ENCODE data around the gene S100A7. TPM values are rescaled to one million over a fixed set of nuclear protein-coding genes. Genes with fewer than 3 reads are reported as not detected.

S100A7 gene
- total and polyA plus RNA-seq, 4 donors: not detected

GRCh38 chr1:153431002-153431401, 29.4 kb downstream of the S100A7 start:
- 80% methylated on average over 17 of the region's 17 CpGs for WGBS
- H3K36me3 ChIP-seq (ENCODE audit: control insufficient read depth in 4 of 4, insufficient read depth in 3 of 4, low read depth in 1 of 4, low read length in 3 of 4): no peaks in the 10 kb centered on the region
- no peaks in the 10 kb centered on the region for H3K4me1 ChIP-seq (ENCODE audit: control insufficient read depth in 4 of 4, insufficient read depth in 4 of 4, low read length in 3 of 4)
- no peaks in the 10 kb centered on the region for H3K9me3 ChIP-seq (ENCODE audit: control insufficient read depth in 4 of 4, low read length in 3 of 4)
- peak; percentile 3 for DNase-seq (ENCODE audit: low spot score)
- no peak overlapping the region for H3K4me3 ChIP-seq (ENCODE audit: low read depth in 1 of 3, low read length in 3 of 3)
- H3K9ac ChIP-seq (ENCODE audit: low read depth in 1 of 2, low read length in 2 of 2): no peak overlapping the region
- TF ChIP-seq EGR1 (IDR thresholded peaks at IDR 0.05; ENCODE audit: low read depth in 2 of 2) (no peak), GABPA (IDR thresholded peaks at IDR 0.05 in 1 of 2, conservative IDR thresholded peaks at IDR 0.05 in 1 of 2) (no peak), FOXA2 (IDR thresholded peaks at IDR 0.05) (no peak), REST (IDR thresholded peaks at IDR 0.05) (no peak), ATF3 (IDR thresholded peaks at IDR 0.05) (no peak), YY1 (IDR thresholded peaks at IDR 0.05) (no peak), JUND (IDR thresholded peaks at IDR 0.05) (no peak), HNF4G (IDR thresholded peaks at IDR 0.05) (no peak), CTCF (IDR thresholded peaks at IDR 0.05; ENCODE audit: low read depth, low read length, missing input control) (no peak), MAX (IDR thresholded peaks at IDR 0.05) (no peak), RAD21 (IDR thresholded peaks at IDR 0.05) (no peak), TAF1 (conservative IDR thresholded peaks at IDR 0.05) (no peak), NR2F2 (IDR thresholded peaks at IDR 0.05) (no peak)
- peaks cover 0 to 6% (median 0%) of the 10 kb centered on the region in 4 donors for H3K27me3 ChIP-seq (ENCODE audit: control insufficient read depth in 4 of 4, insufficient read depth in 4 of 4, low read length in 3 of 4)
- no peak overlapping the region for H3K27ac ChIP-seq (ENCODE audit: low read depth in 1 of 2, low read length in 2 of 2)

- 84% methylated on average over 3 of the region's 3 CpGs for WGBS
- Histone ChIP-seq H3K27ac (ENCODE audit: low read depth in 1 of 2, low read length in 2 of 2) (no peak overlapping the region), H3K4me1 (ENCODE audit: control insufficient read depth in 4 of 4, insufficient read depth in 4 of 4, low read length in 3 of 4) (no peaks in the 10 kb centered on the region), H3K9me3 (ENCODE audit: control insufficient read depth in 4 of 4, low read length in 3 of 4) (no peaks in the 10 kb centered on the region), H3K36me3 (ENCODE audit: control insufficient read depth in 4 of 4, insufficient read depth in 3 of 4, low read depth in 1 of 4, low read length in 3 of 4) (no peaks in the 10 kb centered on the region), H3K27me3 (ENCODE audit: control insufficient read depth in 4 of 4, insufficient read depth in 4 of 4, low read length in 3 of 4) (peaks cover 0 to 6% (median 0%) of the 10 kb centered on the region in 4 donors), H3K9ac (ENCODE audit: low read depth in 1 of 2, low read length in 2 of 2) (no peak overlapping the region), H3K4me3 (ENCODE audit: low read depth in 1 of 3, low read length in 3 of 3) (no peak overlapping the region)
- no peak for DNase-seq (ENCODE audit: low spot score)
- no peak for TF ChIP-seq MAX (IDR thresholded peaks at IDR 0.05)
- TF ChIP-seq REST (IDR thresholded peaks at IDR 0.05): no peak
- no peak for TF ChIP-seq RXRA (IDR thresholded peaks at IDR 0.05)
- no peak for TF ChIP-seq ATF3 (IDR thresholded peaks at IDR 0.05)
- TF ChIP-seq CTCF (IDR thresholded peaks at IDR 0.05; ENCODE audit: low read depth, low read length, missing input control): no peak
- no peak for TF ChIP-seq NR2F2 (IDR thresholded peaks at IDR 0.05)
- TF ChIP-seq ZBTB33 (IDR thresholded peaks at IDR 0.05): no peak
- TF ChIP-seq HNF4A (conservative IDR thresholded peaks at IDR 0.05): no peak
- no peak for TF ChIP-seq YY1 (IDR thresholded peaks at IDR 0.05)
- TF ChIP-seq HNF4G (IDR thresholded peaks at IDR 0.05): no peak
- no peak for TF ChIP-seq FOXA2 (IDR thresholded peaks at IDR 0.05)
- TF ChIP-seq FOXA1 (IDR thresholded peaks at IDR 0.05): no peak
- no peak for TF ChIP-seq RAD21 (IDR thresholded peaks at IDR 0.05)
These were observed 29.9 kb downstream of the S100A7 start for GRCh38 chr1:153430561-153430960.

Data from liver (tissue), 9 donors.